HepG2 (cell line): ENCODE results near the gene GPX7. TPM values are rescaled to one million over a fixed set of nuclear protein-coding genes. Genes with fewer than 3 reads are reported as not detected.

Experiments
- BHLHE40 ChIP-seq: IDR thresholded peaks from 2 replicates; pipeline ENCODE4 v1.6.1; 2011; ENCODE audit warnings: low read length, improper control_type of control experiment
- DR1 ChIP-seq: sonication (generic); formaldehyde crosslinking; IDR thresholded peaks from 2 replicates; pipeline ENCODE4 v1.8.0; 2021; ENCODE audit warnings: mild to moderate bottlenecking, missing genetic modification reagents, inconsistent platforms
- FOXA1 ChIP-seq, 2 experiments: fragments of 450-650 bp in 1 of 2; sonication (generic) in 1 of 2; formaldehyde crosslinking in 1 of 2; IDR thresholded peaks; 2 replicates each; pipeline versions ENCODE4 v1.4.0 to v1.6.1; 2016 to 2020; ENCODE audit warnings: missing genetic modification reagents in 1 of 2
- GABPB1 ChIP-seq: IDR thresholded peaks from 2 replicates; pipeline ENCODE4 v1.6.1; 2016; ENCODE audit warnings: mild to moderate bottlenecking, missing genetic modification reagents, moderate library complexity, missing compliant biosample characterization
- HMG20B ChIP-seq: conservative IDR thresholded peaks from 2 replicates; pipeline ENCODE4 v1.6.1; 2016; ENCODE audit warnings: missing genetic modification reagents, missing compliant biosample characterization
- ISL2 ChIP-seq: sonication (generic); formaldehyde crosslinking; IDR thresholded peaks from 2 replicates; pipeline ENCODE4 v1.5.0; 2020; ENCODE audit warnings: missing genetic modification reagents
- KDM5A ChIP-seq: fragments of 200-600 bp; sonication (generic); IDR thresholded peaks from 2 replicates; pipeline ENCODE4 v1.7.0; 2018; ENCODE audit warnings: antibody characterized with exemption, mild to moderate bottlenecking, low read length, borderline replicate concordance
- MBNL3 ChIP-seq: fragments of 250-450 bp; sonication (Bioruptor Pico); conservative IDR thresholded peaks from 2 replicates; pipeline ENCODE4 v1.8.0; 2022; ENCODE audit warnings: mild to moderate bottlenecking, inconsistent platforms
- NFE2 ChIP-seq: sonication (generic); formaldehyde crosslinking; IDR thresholded peaks from 2 replicates; pipeline ENCODE4 v1.4.0; 2020; ENCODE audit warnings: missing genetic modification reagents
- NFRKB ChIP-seq: fragments of 450-650 bp; IDR thresholded peaks from 2 replicates; pipeline ENCODE4 v1.6.1; 2017
- PPARG ChIP-seq: conservative IDR thresholded peaks from 2 replicates; pipeline ENCODE4 v1.6.1; 2016; ENCODE audit warnings: missing biosample characterization, missing genetic modification reagents
- RARA ChIP-seq: IDR thresholded peaks from 2 replicates; pipeline ENCODE4 v1.6.1; 2016; ENCODE audit warnings: missing genetic modification reagents, missing compliant biosample characterization
- RARG ChIP-seq: sonication (generic); formaldehyde crosslinking; IDR thresholded peaks from 2 replicates; pipeline ENCODE4 v1.4.0; 2020; ENCODE audit warnings: low read depth, mild to moderate bottlenecking, missing genetic modification reagents
- RBAK ChIP-seq: sonication (generic); formaldehyde crosslinking; IDR thresholded peaks from 2 replicates; pipeline ENCODE4 v1.5.1; 2020; ENCODE audit warnings: mild to moderate bottlenecking, missing genetic modification reagents
- RBM22 ChIP-seq: fragments of 200-400 bp; formaldehyde crosslinking; optimal IDR thresholded peaks from 2 replicates; pipeline ENCODE3; 2017; ENCODE audit warnings: mild to moderate bottlenecking, low read length, moderate library complexity
- SATB2 ChIP-seq: sonication (generic); formaldehyde crosslinking; IDR thresholded peaks from 2 replicates; pipeline ENCODE4 v1.5.0; 2020; ENCODE audit warnings: missing genetic modification reagents
- ZC3H4 ChIP-seq: sonication (generic); formaldehyde crosslinking; IDR thresholded peaks from 2 replicates; pipeline ENCODE4 v1.4.0; 2020; ENCODE audit warnings: missing genetic modification reagents, borderline replicate concordance
- ZKSCAN1 ChIP-seq: fragments of 150-350 bp; IDR thresholded peaks from 2 replicates; pipeline ENCODE4 v1.6.1; 2014; ENCODE audit warnings: low read length
- ZNF367 ChIP-seq: sonication (generic); formaldehyde crosslinking; IDR thresholded peaks from 2 replicates; pipeline ENCODE4 v1.4.0; 2020; ENCODE audit warnings: missing genetic modification reagents, borderline replicate concordance
- ZNF441 ChIP-seq: sonication (generic); formaldehyde crosslinking; IDR thresholded peaks from 2 replicates; pipeline ENCODE4 v1.7.0; 2021; ENCODE audit warnings: missing genetic modification reagents, borderline replicate concordance
- ZNF484 ChIP-seq: sonication (generic); formaldehyde crosslinking; IDR thresholded peaks from 2 replicates; pipeline ENCODE4 v1.5.1; 2020; ENCODE audit warnings: mild to moderate bottlenecking, low read depth, missing genetic modification reagents, borderline replicate concordance
- ZNF557 ChIP-seq: sonication (generic); formaldehyde crosslinking; IDR thresholded peaks from 2 replicates; pipeline ENCODE4 v1.4.0; 2020; ENCODE audit warnings: missing genetic modification reagents
- ZNF674 ChIP-seq: sonication (generic); formaldehyde crosslinking; IDR thresholded peaks from 2 replicates; pipeline ENCODE4 v1.5.0; 2020; ENCODE audit warnings: low read depth, mild to moderate bottlenecking, missing genetic modification reagents
- ZNF83 ChIP-seq: sonication (generic); formaldehyde crosslinking; IDR thresholded peaks from 2 replicates; pipeline ENCODE4 v1.4.0; 2020; ENCODE audit warnings: missing genetic modification reagents, mild to moderate bottlenecking, borderline replicate concordance
- ZSCAN12 ChIP-seq: sonication (generic); formaldehyde crosslinking; IDR thresholded peaks from 2 replicates; pipeline ENCODE4 v1.9.0; 2021; ENCODE audit warnings: mild to moderate bottlenecking, missing genetic modification reagents
- polyA plus RNA-seq, 8 experiments: library from polyadenylated mRNA; depleted of rRNA in 3 of 8; stranded (reverse) in 7 of 8; unstranded in 1 of 8; fragments of >200 nt; fragmentation: Illumina TruSeq in 4 of 8; extraction: Trizol in 4 of 8; gene quantifications; 2 replicates each; pipeline versions ENCODE4 v1.2.1 to v1.2.3, GENCODE V29; 2011 to 2016; ENCODE audit warnings: low read depth in 4 of 8, missing spikeins in 1 of 8, mixed read lengths in 1 of 8; ENCODE audit not compliant: insufficient read depth in 1 of 8
- total RNA-seq, 5 experiments: library from RNA; depleted of rRNA; stranded (reverse); fragments of >200 nt; fragmentation: Illumina TruSeq; extraction: Trizol; gene quantifications; 2 replicates each; pipeline ENCODE4 v1.2.3, GENCODE V29; 2016; ENCODE audit warnings: low read depth in 1 of 5
- TF ChIP-seq, protein P1 (sequence below): sonication (generic); formaldehyde crosslinking; IDR thresholded peaks from 2 replicates; pipeline ENCODE4 v1.5.1; 2020; ENCODE audit warnings: mild to moderate bottlenecking, missing genetic modification reagents, moderate library complexity
- TF ChIP-seq, protein P2 (sequence below): sonication (generic); formaldehyde crosslinking; IDR thresholded peaks from 2 replicates; pipeline ENCODE4 v1.5.0; 2020; ENCODE audit warnings: missing genetic modification reagents, mild to moderate bottlenecking, borderline replicate concordance
- TF ChIP-seq, protein P3 (sequence below): sonication (generic); formaldehyde crosslinking; IDR thresholded peaks from 2 replicates; pipeline ENCODE4 v1.8.0; 2022; ENCODE audit warnings: mild to moderate bottlenecking, missing genetic modification reagents

The GPX7 gene
- total and polyA plus RNA-seq, 2 of the 13 experiments (the other 11 are each of a cell fraction or from before 2014, with no cell fraction given) = 14.1 to 16.2 TPM

DNA sequence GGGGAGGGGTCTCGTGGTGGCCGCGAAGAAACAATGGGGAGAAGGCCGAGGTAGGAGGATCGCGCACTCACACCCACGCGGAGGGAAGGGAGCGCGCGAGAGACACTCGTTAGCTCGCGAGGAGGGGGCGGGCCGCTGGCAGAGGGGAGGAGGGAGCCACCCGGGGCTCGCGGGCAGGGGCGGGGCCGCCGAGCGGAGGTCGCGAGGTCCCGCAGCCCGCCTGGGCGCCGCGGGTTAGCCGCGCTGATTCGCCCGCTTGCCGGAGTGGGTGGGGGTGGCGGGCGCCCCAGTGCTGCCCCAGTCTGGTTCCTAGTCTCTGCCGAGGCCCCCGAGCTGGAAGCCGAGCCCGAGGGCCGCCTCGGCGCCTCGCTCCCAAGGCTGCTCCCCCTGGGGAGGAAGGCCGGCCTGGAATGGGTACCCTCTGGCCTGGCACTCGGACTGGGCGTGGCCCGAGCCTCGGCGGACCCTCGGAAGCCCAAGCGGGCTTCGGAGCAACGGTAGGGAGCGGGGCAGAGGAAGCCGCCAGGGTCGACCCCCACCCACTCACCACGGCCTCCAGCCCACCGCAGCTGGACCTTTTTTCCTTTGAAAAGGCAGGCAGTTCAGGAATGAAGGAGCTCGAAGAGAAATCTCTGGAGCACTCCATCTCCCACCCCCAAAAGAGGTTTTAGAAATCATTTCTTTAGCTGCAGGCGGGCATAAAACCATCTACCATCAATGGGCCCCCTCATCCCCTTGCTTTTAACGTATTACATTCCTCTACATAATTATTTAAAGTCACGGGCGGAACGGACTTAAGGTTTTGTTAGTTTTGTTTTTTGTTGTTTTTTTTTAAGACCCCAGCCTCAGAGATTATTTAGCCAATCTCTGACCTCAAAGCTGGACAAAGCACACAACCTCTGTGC lies 48.6 kb upstream of the GPX7 start (continued):
- no peak for TF ChIP-seq ZNF674 (CRISPR knock-in tag)
- no peak for TF ChIP-seq ZNF484 (CRISPR knock-in tag)
- no peak for TF ChIP-seq RBM22
- no peak for TF ChIP-seq DR1 (CRISPR knock-in tag)
- TF ChIP-seq GABPB1 = peak; percentile 72; the same call in 1 of the 2 replicates
- TF ChIP-seq ZNF441 (CRISPR knock-in tag) = no peak
- 0 out of 2 replicates have a peak, but pooled peaks have one; percentile 49 for TF ChIP-seq ZNF83
- TF ChIP-seq NFRKB = no peak
- no peak for TF ChIP-seq ZNF557 (CRISPR knock-in tag)
- TF ChIP-seq KDM5A = no peak
- TF ChIP-seq, protein P1, sequence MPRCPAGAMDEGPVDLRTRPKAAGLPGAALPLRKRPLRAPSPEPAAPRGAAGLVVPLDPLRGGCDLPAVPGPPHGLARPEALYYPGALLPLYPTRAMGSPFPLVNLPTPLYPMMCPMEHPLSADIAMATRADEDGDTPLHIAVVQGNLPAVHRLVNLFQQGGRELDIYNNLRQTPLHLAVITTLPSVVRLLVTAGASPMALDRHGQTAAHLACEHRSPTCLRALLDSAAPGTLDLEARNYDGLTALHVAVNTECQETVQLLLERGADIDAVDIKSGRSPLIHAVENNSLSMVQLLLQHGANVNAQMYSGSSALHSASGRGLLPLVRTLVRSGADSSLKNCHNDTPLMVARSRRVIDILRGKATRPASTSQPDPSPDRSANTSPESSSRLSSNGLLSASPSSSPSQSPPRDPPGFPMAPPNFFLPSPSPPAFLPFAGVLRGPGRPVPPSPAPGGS (CRISPR knock-in tag) = peak; percentile 37; the same call in 1 of the 2 replicates
- TF ChIP-seq SATB2 = no peak
- 0 out of 2 replicates have a peak, but pooled peaks have one; percentile 20 for TF ChIP-seq RARG (CRISPR knock-in tag)
- TF ChIP-seq ZSCAN12 (CRISPR knock-in tag) = no peak
- TF ChIP-seq ZNF367 (CRISPR knock-in tag) = no peak; the same call in 1 of the 2 replicates
- peak; percentile 53; the same call in 1 of the 2 replicates for TF ChIP-seq ZC3H4 (CRISPR knock-in tag)
- TF ChIP-seq, protein P2, sequence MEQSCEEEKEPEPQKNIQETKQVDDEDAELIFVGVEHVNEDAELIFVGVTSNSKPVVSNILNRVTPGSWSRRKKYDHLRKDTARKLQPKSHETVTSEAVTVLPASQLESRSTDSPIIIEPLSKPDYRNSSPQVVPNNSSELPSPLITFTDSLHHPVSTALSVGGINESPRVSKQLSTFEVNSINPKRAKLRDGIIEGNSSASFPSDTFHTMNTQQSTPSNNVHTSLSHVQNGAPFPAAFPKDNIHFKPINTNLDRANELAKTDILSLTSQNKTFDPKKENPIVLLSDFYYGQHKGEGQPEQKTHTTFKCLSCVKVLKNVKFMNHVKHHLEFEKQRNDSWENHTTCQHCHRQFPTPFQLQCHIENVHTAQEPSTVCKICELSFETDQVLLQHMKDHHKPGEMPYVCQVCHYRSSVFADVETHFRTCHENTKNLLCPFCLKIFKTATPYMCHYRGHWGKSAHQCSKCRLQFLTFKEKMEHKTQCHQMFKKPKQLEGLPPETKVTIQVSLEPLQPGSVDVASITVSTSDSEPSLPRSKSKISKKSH = no peak
- TF ChIP-seq, protein P3, sequence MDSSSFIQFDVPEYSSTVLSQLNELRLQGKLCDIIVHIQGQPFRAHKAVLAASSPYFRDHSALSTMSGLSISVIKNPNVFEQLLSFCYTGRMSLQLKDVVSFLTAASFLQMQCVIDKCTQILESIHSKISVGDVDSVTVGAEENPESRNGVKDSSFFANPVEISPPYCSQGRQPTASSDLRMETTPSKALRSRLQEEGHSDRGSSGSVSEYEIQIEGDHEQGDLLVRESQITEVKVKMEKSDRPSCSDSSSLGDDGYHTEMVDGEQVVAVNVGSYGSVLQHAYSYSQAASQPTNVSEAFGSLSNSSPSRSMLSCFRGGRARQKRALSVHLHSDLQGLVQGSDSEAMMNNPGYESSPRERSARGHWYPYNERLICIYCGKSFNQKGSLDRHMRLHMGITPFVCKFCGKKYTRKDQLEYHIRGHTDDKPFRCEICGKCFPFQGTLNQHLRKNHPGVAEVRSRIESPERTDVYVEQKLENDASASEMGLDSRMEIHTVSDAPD (CRISPR knock-in tag) = no peak
- TF ChIP-seq FOXA1 (IDR thresholded peaks at IDR 0.05) = no peak
- no peak for TF ChIP-seq FOXA1 (CRISPR knock-in tag; IDR thresholded peaks at IDR 0.05)
- TF ChIP-seq PPARG = no peak
- TF ChIP-seq HMG20B (CRISPR knock-in tag) = no peak
- TF ChIP-seq BHLHE40 = no peak
- TF ChIP-seq MBNL3 (CRISPR knock-in tag) = no peak
- no peak for TF ChIP-seq NFE2 (CRISPR knock-in tag)
- no peak for TF ChIP-seq RARA
- TF ChIP-seq ISL2 = no peak
- TF ChIP-seq RBAK = no peak
- TF ChIP-seq ZKSCAN1 = no peak
